GM23248 (cell line): ENCODE data around the gene NXF1. TPM values are rescaled to one million over a fixed set of nuclear protein-coding genes. Genes with fewer than 3 reads are reported as not detected.

ENCODE experiments used
- DNase-seq: peaks from one replicate; pipeline ENCODE4 v3.0.0-alpha.2; 2015
- H2AFZ ChIP-seq: fragments of 200-600 bp; sonication (generic); 2 replicates; pipeline ENCODE4 v1.6.1; 2016; ENCODE audit warnings: antibody characterized with exemption
- H3F3A ChIP-seq: fragments of 200-600 bp; sonication (generic); 2 replicates; pipeline ENCODE4 v1.6.1; 2016; ENCODE audit warnings: mild to moderate bottlenecking, antibody characterized with exemption, mixed run types; ENCODE audit not compliant: insufficient read depth
- H3K27ac ChIP-seq: fragments of 200-600 bp; sonication (generic); 2 replicates; pipeline ENCODE4 v1.5.1; 2016; ENCODE audit warnings: mild to moderate bottlenecking
- H3K27me3 ChIP-seq: fragments of 200-600 bp; sonication (generic); replicated peaks from 2 replicates; pipeline ENCODE4 v1.6.1; 2016; ENCODE audit warnings: mild to moderate bottlenecking; ENCODE audit not compliant: insufficient read depth
- H3K36me3 ChIP-seq: fragments of 200-600 bp; sonication (generic); 2 replicates; pipeline ENCODE4 v1.6.1; 2016; ENCODE audit warnings: low read depth, mild to moderate bottlenecking
- H3K4me1 ChIP-seq: fragments of 200-600 bp; sonication (generic); 2 replicates; pipeline ENCODE4 v1.6.1; 2016; ENCODE audit warnings: mild to moderate bottlenecking; ENCODE audit not compliant: insufficient read depth
- H3K4me2 ChIP-seq: fragments of 200-600 bp; sonication (generic); one replicate; pipeline ENCODE4 v1.6.1; 2016; ENCODE audit warnings: mild to moderate bottlenecking; ENCODE audit not compliant: unreplicated experiment
- H3K4me3 ChIP-seq: fragments of 200-600 bp; sonication (generic); 2 replicates; pipeline ENCODE4 v1.5.1; 2016; ENCODE audit warnings: mild to moderate bottlenecking
- H3K79me2 ChIP-seq: fragments of 200-600 bp; sonication (generic); 2 replicates; pipeline ENCODE4 v1.6.1; 2016; ENCODE audit warnings: mild to moderate bottlenecking; ENCODE audit not compliant: insufficient read depth
- H3K9ac ChIP-seq: fragments of 200-600 bp; sonication (generic); 2 replicates; pipeline ENCODE4 v1.6.1; 2016; ENCODE audit warnings: mild to moderate bottlenecking
- H3K9me2 ChIP-seq: fragments of 200-600 bp; sonication (generic); 2 replicates; pipeline ENCODE4 v1.6.1; 2016; ENCODE audit warnings: mixed run types, mild to moderate bottlenecking, moderate library complexity; ENCODE audit not compliant: insufficient read depth
- H3K9me3 ChIP-seq: fragments of 200-600 bp; sonication (generic); one replicate; pipeline ENCODE4 v1.6.1; 2017; ENCODE audit warnings: low read depth
- H4K20me1 ChIP-seq: fragments of 200-600 bp; sonication (generic); 2 replicates; pipeline ENCODE4 v1.6.0; 2016; ENCODE audit not compliant: insufficient read depth
- EZH2 ChIP-seq: fragments of 200-600 bp; sonication (generic); IDR thresholded peaks from 2 replicates; pipeline ENCODE4 v1.6.1; 2018; ENCODE audit warnings: antibody characterized with exemption, mild to moderate bottlenecking; ENCODE audit not compliant: insufficient read depth, poor library complexity, severe bottlenecking
- EZH2phosphoT487 ChIP-seq: fragments of 200-600 bp; sonication (generic); IDR thresholded peaks from 2 replicates; pipeline ENCODE4 v1.6.1; 2018; ENCODE audit warnings: antibody characterized with exemption, moderate library complexity, mild to moderate bottlenecking, low read depth; ENCODE audit not compliant: insufficient read depth
- WGBS, 2 experiments: methylation state at CpG; one replicate each; pipeline ENCODE4 v1.1.6; 2015 to 2017; ENCODE audit warnings: low lambda C conversion rate in 2 of 2, low coverage in 1 of 2; ENCODE audit errors: missing lambda C conversion rate in 2 of 2; 5-methylcytosine and 5-hydroxymethylcytosine counted together
- in situ Hi-C: fragments of 300-500 bp; cut with MboI; formaldehyde crosslinking; loops from 2 replicates; pipeline ENCODE4 v1.15.0; 2020
- polyA plus RNA-seq: library from polyadenylated mRNA; unstranded; fragments of >200 nt; fragmentation: Nextera tagmentation; extraction: Ambion mirVana; gene quantifications from 2 replicates; pipeline ENCODE4 v1.2.1, GENCODE V29; 2016
- total RNA-seq: library from RNA; depleted of rRNA; stranded (reverse); fragments of >200 nt; shearing (Covaris generic); gene quantifications from 2 replicates; pipeline ENCODE4 v1.2.3, GENCODE V29; 2014

Gene NXF1
- total and polyA plus RNA-seq, 2 experiments from 2014 or later = 32.0 to 53.3 TPM

GRCh38 chr11:62852523-62853188, 47.4 kb upstream of the NXF1 start:
- H3K4me1 ChIP-seq = peaks cover 16% of the 10 kb centered on the region
- peak overlapping the region; percentile 11; the same call in 1 of the 2 replicates for H3K27ac ChIP-seq
- peaks cover 38% of the 10 kb centered on the region for H3K36me3 ChIP-seq
- peaks cover 9% of the 10 kb centered on the region for H4K20me1 ChIP-seq
- peak overlapping the region; percentile 92 for H3K4me2 ChIP-seq
- H3K9ac ChIP-seq = peak overlapping the region; percentile 92
- in situ Hi-C loops = no loop called here
- peaks cover 50% of the 10 kb centered on the region for H3K79me2 ChIP-seq
- H3K27me3 ChIP-seq = no peaks in the 10 kb centered on the region
- DNase-seq = no peak
- H3K9me3 ChIP-seq = no peaks in the 10 kb centered on the region
- peaks cover 56% of the 10 kb centered on the region for H3F3A ChIP-seq
- H3K4me3 ChIP-seq = peak overlapping the region; percentile 90
- H2AFZ ChIP-seq = no peak overlapping the region
- no peaks in the 10 kb centered on the region for H3K9me2 ChIP-seq
- TF ChIP-seq EZH2phosphoT487 (no peak), EZH2 (no peak)

- peaks cover 56% of the 10 kb centered on the region for H3F3A ChIP-seq
- DNase-seq = no peak
Observed at GRCh38 chr11:62851807-62852522, 46.7 kb upstream of the NXF1 start.

GRCh38 chr11:62850911-62851806, 45.9 kb upstream of the NXF1 start:
- no peak overlapping the region for H3K27ac ChIP-seq
- no peaks in the 10 kb centered on the region for H3K27me3 ChIP-seq
- no peak overlapping the region for H3K4me3 ChIP-seq
- H3F3A ChIP-seq = peaks cover 56% of the 10 kb centered on the region
- peaks cover 38% of the 10 kb centered on the region for H3K36me3 ChIP-seq
- WGBS, 2 experiments = 76 to 84% methylated on average over 14 to 15 of the region's 15 CpGs
- no peak overlapping the region for H2AFZ ChIP-seq
- H3K4me2 ChIP-seq = no peak overlapping the region
- peaks cover 35% of the 10 kb centered on the region for H3K79me2 ChIP-seq
- H3K9me3 ChIP-seq = no peaks in the 10 kb centered on the region
- DNase-seq = no peak
- no peak for TF ChIP-seq EZH2phosphoT487
- in situ Hi-C loops = no loop called here
- peaks cover 16% of the 10 kb centered on the region for H3K4me1 ChIP-seq
- H3K9ac ChIP-seq = no peak overlapping the region
- no peaks in the 10 kb centered on the region for H3K9me2 ChIP-seq
- H4K20me1 ChIP-seq = peaks cover 9% of the 10 kb centered on the region

More at GRCh38 chr11:62851807-62852522, 46.7 kb upstream of the NXF1 start:
- Histone ChIP-seq H2AFZ (no peak overlapping the region), H3K9me2 (no peaks in the 10 kb centered on the region), H3K9ac (peak overlapping the region; percentile 92; the same call in 1 of the 2 replicates), H3K4me3 (no peak overlapping the region), H3K4me1 (peaks cover 16% of the 10 kb centered on the region), H3K4me2 (no peak overlapping the region), H3K36me3 (peaks cover 38% of the 10 kb centered on the region), H3K27ac (no peak overlapping the region), H4K20me1 (peaks cover 9% of the 10 kb centered on the region), H3K9me3 (no peaks in the 10 kb centered on the region), H3K27me3 (no peaks in the 10 kb centered on the region), H3K79me2 (peaks cover 43% of the 10 kb centered on the region)
- 60 to 61% methylated on average over 3 of the region's 3 CpGs for WGBS, 2 experiments
- in situ Hi-C loops = no loop called here
- TF ChIP-seq EZH2 = no peak
- TF ChIP-seq EZH2phosphoT487 = no peak

GRCh38 chr11:62847767-62848314, 42.6 kb upstream of the NXF1 start:
- TF ChIP-seq EZH2 = no peak
- no peak for TF ChIP-seq EZH2phosphoT487
- H3K27me3 ChIP-seq = no peaks in the 10 kb centered on the region
- no peak overlapping the region for H3K27ac ChIP-seq
- no peak overlapping the region for H3K9ac ChIP-seq
- H3K9me2 ChIP-seq = no peaks in the 10 kb centered on the region
- no peak overlapping the region for H3K4me3 ChIP-seq
- 90 to 100% methylated on average over 1 of the region's 1 CpG for WGBS, 2 experiments
- H3K4me1 ChIP-seq = peaks cover under 1% of the 10 kb centered on the region; the same call in 1 of the 2 replicates
- H2AFZ ChIP-seq = no peak overlapping the region
- peaks cover 15% of the 10 kb centered on the region for H3K36me3 ChIP-seq
- no peak for DNase-seq
- H3F3A ChIP-seq = peaks cover 30% of the 10 kb centered on the region
- H3K79me2 ChIP-seq = peaks cover 5% of the 10 kb centered on the region
- H3K4me2 ChIP-seq = no peak overlapping the region
- H4K20me1 ChIP-seq = peaks cover 1% of the 10 kb centered on the region; the same call in 1 of the 2 replicates
- in situ Hi-C loops = no loop called here
- H3K9me3 ChIP-seq = no peaks in the 10 kb centered on the region
